ENCODE results near the gene UBE2G1.

UBE2G1 gene

GRCh38 chr17:4246674-4247073 is 119.8 kb downstream of the UBE2G1 start:
- no peak for DNase-seq (ENCODE audit: extremely low read depth, low read depth)
- TF ChIP-seq CTCF (IDR thresholded peaks at IDR 0.05; ENCODE audit: low read depth, low read length, missing control alignments) = no peak

GRCh38 chr17:4241535-4241934 is 124.9 kb downstream of the UBE2G1 start:
- no peak for TF ChIP-seq CTCF (IDR thresholded peaks at IDR 0.05; ENCODE audit: low read depth, low read length, missing control alignments)

More at GRCh38 chr17:4246674-4247073, 119.8 kb downstream of the UBE2G1 start:
- no peak overlapping the region for H3K4me3 ChIP-seq (replicated peaks; ENCODE audit: low read depth, low read length)

GRCh38 chr17:4236456-4236855 is 130.0 kb downstream of the UBE2G1 start:
- TF ChIP-seq CTCF (IDR thresholded peaks at IDR 0.05; ENCODE audit: low read depth, low read length, missing control alignments) = no peak
- DNase-seq (ENCODE audit: extremely low read depth, low read depth) = no peak
- H3K4me3 ChIP-seq (replicated peaks; ENCODE audit: low read depth, low read length) = no peak overlapping the region

More at GRCh38 chr17:4241535-4241934, 124.9 kb downstream of the UBE2G1 start:
- H3K4me3 ChIP-seq (replicated peaks; ENCODE audit: low read depth, low read length) = no peak overlapping the region
- no peak for DNase-seq (ENCODE audit: extremely low read depth, low read depth)

- H3K4me3 ChIP-seq (replicated peaks; ENCODE audit: low read depth, low read length) = no peak overlapping the region
- TF ChIP-seq CTCF (IDR thresholded peaks at IDR 0.05; ENCODE audit: low read depth, low read length, missing control alignments) = no peak
- DNase-seq (ENCODE audit: extremely low read depth, low read depth) = no peak
These were observed 130.8 kb downstream of the UBE2G1 start for GRCh38 chr17:4235372-4236279.

GRCh38 chr17:4234401-4234800 is 132.1 kb downstream of the UBE2G1 start:
- DNase-seq (ENCODE audit: extremely low read depth, low read depth) = no peak
- no peak for TF ChIP-seq CTCF (IDR thresholded peaks at IDR 0.05; ENCODE audit: low read depth, low read length, missing control alignments)
- no peak overlapping the region for H3K4me3 ChIP-seq (replicated peaks; ENCODE audit: low read depth, low read length)

- DNase-seq (ENCODE audit: extremely low read depth, low read depth) = no peak
- no peak overlapping the region for H3K4me3 ChIP-seq (replicated peaks; ENCODE audit: low read depth, low read length)
- no peak for TF ChIP-seq CTCF (IDR thresholded peaks at IDR 0.05; ENCODE audit: low read depth, low read length, missing control alignments)
These were observed 132.7 kb downstream of the UBE2G1 start for GRCh38 chr17:4233668-4234258.

All from HFF-Myc (cell line).